DOHH2 (cell line): ENCODE measurements around the gene AUTS2.
A peak's percentile ranks its signal among the peaks of the same experiment; 100 is the strongest.

ENCODE experiments used
- H3F3A ChIP-seq: fragments of 200-600 bp; sonication (generic), shearing (Covaris generic); 2 replicates; pipeline ENCODE4 v1.6.0; 2016; ENCODE audit warnings: antibody characterized with exemption, mild to moderate bottlenecking; ENCODE audit not compliant: control insufficient read depth, insufficient read depth
- H3K27ac ChIP-seq: fragments of 200-600 bp; sonication (generic); 2 replicates; pipeline ENCODE4 v1.5.1; 2014; ENCODE audit warnings: low read depth, mild to moderate bottlenecking, low read length, moderate library complexity
- H3K27me3 ChIP-seq: fragments of 200-600 bp; sonication (generic); 2 replicates; pipeline ENCODE4 v1.6.1; 2014; ENCODE audit warnings: mild to moderate bottlenecking, low read length, mixed read lengths; ENCODE audit not compliant: control insufficient read depth
- H3K36me3 ChIP-seq: fragments of 200-600 bp; sonication (generic); 2 replicates; pipeline ENCODE4 v1.6.1; 2014; ENCODE audit warnings: mild to moderate bottlenecking, low read length, moderate library complexity, mixed read lengths; ENCODE audit not compliant: control insufficient read depth
- H3K4me1 ChIP-seq: fragments of 200-600 bp; sonication (generic); 2 replicates; pipeline ENCODE4 v1.6.1; 2014; ENCODE audit warnings: mild to moderate bottlenecking, low read length, mixed read lengths; ENCODE audit not compliant: control insufficient read depth
- H3K4me2 ChIP-seq: fragments of 200-600 bp; sonication (generic); 2 replicates; pipeline ENCODE4 v1.6.0; 2014; ENCODE audit warnings: mild to moderate bottlenecking, low read length, moderate library complexity
- H3K4me3 ChIP-seq: fragments of 200-600 bp; sonication (generic); 2 replicates; pipeline ENCODE4 v1.5.1; 2014; ENCODE audit warnings: mild to moderate bottlenecking, low read length, mixed read lengths
- H3K79me2 ChIP-seq: fragments of 200-600 bp; sonication (generic); 2 replicates; pipeline ENCODE4 v1.6.1; 2014; ENCODE audit warnings: mild to moderate bottlenecking, low read length, mixed read lengths; ENCODE audit not compliant: control insufficient read depth
- H3K9me2 ChIP-seq: fragments of 200-600 bp; sonication (generic); replicated peaks from 2 replicates; pipeline ENCODE4 v1.6.1; 2014; ENCODE audit warnings: mild to moderate bottlenecking, low read length, mixed read lengths; ENCODE audit not compliant: control insufficient read depth
- H3K9me3 ChIP-seq: fragments of 200-600 bp; sonication (generic); 2 replicates; pipeline ENCODE4 v1.6.1; 2014; ENCODE audit warnings: antibody characterized with exemption, low read length, mixed read lengths; ENCODE audit not compliant: control insufficient read depth, insufficient read depth
- H4K20me1 ChIP-seq: fragments of 200-600 bp; sonication (generic); 2 replicates; pipeline ENCODE4 v1.6.0; 2014; ENCODE audit warnings: low read depth, mild to moderate bottlenecking, antibody characterized with exemption, low read length, moderate library complexity; ENCODE audit not compliant: control insufficient read depth, insufficient read depth
- CTCF ChIP-seq: fragments of 200-600 bp; sonication (generic); IDR thresholded peaks from one replicate; pipeline ENCODE4 v1.5.1; 2014; ENCODE audit warnings: antibody characterized with exemption, mild to moderate bottlenecking, low read depth, low read length; ENCODE audit not compliant: poor library complexity, severe bottlenecking
- EZH2phosphoT487 ChIP-seq: fragments of 200-600 bp; sonication (generic); IDR thresholded peaks from 2 replicates; pipeline ENCODE4 v1.6.1; 2017; ENCODE audit warnings: borderline replicate concordance, mild to moderate bottlenecking, antibody characterized with exemption, low read length, moderate library complexity, mixed read lengths

The AUTS2 gene

GRCh38 chr7:70432567-70433001 lies 834.3 kb downstream of the AUTS2 start:
- Histone ChIP-seq H3K36me3 (no peaks in the 10 kb centered on the region), H3K27me3 (no peaks in the 10 kb centered on the region), H4K20me1 (no peaks in the 10 kb centered on the region), H3F3A (no peaks in the 10 kb centered on the region), H3K9me3 (no peaks in the 10 kb centered on the region), H3K4me1 (peaks cover 46% of the 10 kb centered on the region), H3K9me2 (no peaks in the 10 kb centered on the region), H3K79me2 (no peaks in the 10 kb centered on the region), H3K4me3 (no peak overlapping the region), H3K4me2 (no peak overlapping the region), H3K27ac (no peak overlapping the region)
- TF ChIP-seq EZH2phosphoT487, result no peak
- no peak for TF ChIP-seq CTCF

- no peak overlapping the region for H3K4me2 ChIP-seq
- no peaks in the 10 kb centered on the region for H4K20me1 ChIP-seq
- H3K4me1 ChIP-seq, result peaks cover 34% of the 10 kb centered on the region
- H3K4me3 ChIP-seq, result no peak overlapping the region
- peak; percentile 20 for TF ChIP-seq CTCF
- TF ChIP-seq EZH2phosphoT487, result no peak
- H3K79me2 ChIP-seq, result no peaks in the 10 kb centered on the region
- H3K27me3 ChIP-seq, result no peaks in the 10 kb centered on the region
- no peaks in the 10 kb centered on the region for H3F3A ChIP-seq
- H3K9me3 ChIP-seq, result no peaks in the 10 kb centered on the region
- H3K27ac ChIP-seq, result no peak overlapping the region
- no peaks in the 10 kb centered on the region for H3K9me2 ChIP-seq
- no peaks in the 10 kb centered on the region for H3K36me3 ChIP-seq
These were observed 836.1 kb downstream of the AUTS2 start for GRCh38 chr7:70434376-70434775.

- Histone ChIP-seq H3K4me2 (no peak overlapping the region), H3K9me3 (no peaks in the 10 kb centered on the region), H3K4me3 (no peak overlapping the region), H3K27me3 (no peaks in the 10 kb centered on the region), H3K9me2 (no peaks in the 10 kb centered on the region), H3K27ac (no peak overlapping the region), H3F3A (no peaks in the 10 kb centered on the region), H3K4me1 (peaks cover 34% of the 10 kb centered on the region), H4K20me1 (no peaks in the 10 kb centered on the region), H3K36me3 (no peaks in the 10 kb centered on the region), H3K79me2 (no peaks in the 10 kb centered on the region)
- TF ChIP-seq CTCF (no peak), EZH2phosphoT487 (no peak)
These were observed 836.5 kb downstream of the AUTS2 start for GRCh38 chr7:70434821-70435220.

GRCh38 chr7:70435634-70436033 lies 837.4 kb downstream of the AUTS2 start:
- Histone ChIP-seq H3K9me3 (no peaks in the 10 kb centered on the region), H3K4me2 (no peak overlapping the region)
- TF ChIP-seq CTCF, result no peak

More at GRCh38 chr7:70435634-70436033, 837.4 kb downstream of the AUTS2 start:
- H3K79me2 ChIP-seq, result no peaks in the 10 kb centered on the region
- no peak overlapping the region for H3K27ac ChIP-seq
- H4K20me1 ChIP-seq, result no peaks in the 10 kb centered on the region
- H3K9me2 ChIP-seq, result no peaks in the 10 kb centered on the region
- peaks cover 34% of the 10 kb centered on the region for H3K4me1 ChIP-seq
- no peak overlapping the region for H3K4me3 ChIP-seq
- H3F3A ChIP-seq, result no peaks in the 10 kb centered on the region
- H3K27me3 ChIP-seq, result no peaks in the 10 kb centered on the region
- H3K36me3 ChIP-seq, result no peaks in the 10 kb centered on the region
